ENCODE results near the gene SEMA6C. TPM values are rescaled to one million over a fixed set of nuclear protein-coding genes. Genes with fewer than 3 reads are reported as not detected.
A peak's percentile ranks its signal among the peaks of the same experiment; 100 is the strongest.

Gene SEMA6C
- total and polyA plus RNA-seq, 4 donors, result 1.4 to 1.5 (median 1.4) TPM

- H3K27me3 ChIP-seq (ENCODE audit: control insufficient read depth in 4 of 4, insufficient read depth in 4 of 4, low read length in 3 of 4), result no peaks in the 10 kb centered on the region
- no peak overlapping the region for H3K27ac ChIP-seq (ENCODE audit: low read depth in 1 of 2, low read length in 2 of 2)
- no peak overlapping the region for H3K4me3 ChIP-seq (ENCODE audit: low read depth in 1 of 3, low read length in 3 of 3)
- H3K4me1 ChIP-seq (ENCODE audit: control insufficient read depth in 4 of 4, insufficient read depth in 4 of 4, low read length in 3 of 4), result no peaks in the 10 kb centered on the region
- 81% methylated on average over 74 of the region's 74 CpGs for WGBS
- peaks cover 0 to 10% (median 4%) of the 10 kb centered on the region in 4 donors for H3K36me3 ChIP-seq (ENCODE audit: control insufficient read depth in 4 of 4, insufficient read depth in 3 of 4, low read depth in 1 of 4, low read length in 3 of 4)
- TF ChIP-seq RAD21 (IDR thresholded peaks at IDR 0.05) (no peak), MAX (IDR thresholded peaks at IDR 0.05) (no peak), RXRA (IDR thresholded peaks at IDR 0.05) (no peak), EGR1 (IDR thresholded peaks at IDR 0.05; ENCODE audit: low read depth in 2 of 2) (no peak), REST (IDR thresholded peaks at IDR 0.05) (no peak)
- no peak for DNase-seq (ENCODE audit: low spot score)
- H3K9me3 ChIP-seq (ENCODE audit: control insufficient read depth in 4 of 4, low read length in 3 of 4), result no peaks in the 10 kb centered on the region
- no peak overlapping the region for H3K9ac ChIP-seq (ENCODE audit: low read depth in 1 of 2, low read length in 2 of 2)
Measured at GRCh38 chr1:151132335-151133017, 14.0 kb downstream of the SEMA6C start.

GRCh38 chr1:151131701-151132334 lies 14.6 kb downstream of the SEMA6C start:
- H3K27ac ChIP-seq (ENCODE audit: low read depth in 1 of 2, low read length in 2 of 2), result no peak overlapping the region
- no peaks in the 10 kb centered on the region for H3K4me1 ChIP-seq (ENCODE audit: control insufficient read depth in 4 of 4, insufficient read depth in 4 of 4, low read length in 3 of 4)
- H3K36me3 ChIP-seq (ENCODE audit: control insufficient read depth in 4 of 4, insufficient read depth in 3 of 4, low read depth in 1 of 4, low read length in 3 of 4), result peaks cover 0 to 10% (median 4%) of the 10 kb centered on the region in 4 donors
- no peak for TF ChIP-seq ATF3 (IDR thresholded peaks at IDR 0.05)
- 47% methylated on average over 39 of the region's 39 CpGs for WGBS
- H3K9ac ChIP-seq (ENCODE audit: low read depth in 1 of 2, low read length in 2 of 2), result peak overlapping the region in 1 of 2 donors; percentile 11
- peak overlapping the region in 1 of 3 donors; percentile 31 for H3K4me3 ChIP-seq (ENCODE audit: low read depth in 1 of 3, low read length in 3 of 3)
- DNase-seq (ENCODE audit: low spot score), result no peak
- no peaks in the 10 kb centered on the region for H3K9me3 ChIP-seq (ENCODE audit: control insufficient read depth in 4 of 4, low read length in 3 of 4)
- no peaks in the 10 kb centered on the region for H3K27me3 ChIP-seq (ENCODE audit: control insufficient read depth in 4 of 4, insufficient read depth in 4 of 4, low read length in 3 of 4)

GRCh38 chr1:151130987-151131586 lies 15.3 kb downstream of the SEMA6C start:
- DNase-seq (ENCODE audit: low spot score), result peak; percentile 82
- Histone ChIP-seq H3K36me3 (ENCODE audit: control insufficient read depth in 4 of 4, insufficient read depth in 3 of 4, low read depth in 1 of 4, low read length in 3 of 4) (peaks cover 0 to 2% (median 1%) of the 10 kb centered on the region in 4 donors), H3K9ac (ENCODE audit: low read depth in 1 of 2, low read length in 2 of 2) (peak overlapping the region; percentile 11 to 70), H3K4me3 (ENCODE audit: low read depth in 1 of 3, low read length in 3 of 3) (peak overlapping the region in 1 of 3 donors; percentile 31), H3K27ac (ENCODE audit: low read depth in 1 of 2, low read length in 2 of 2) (no peak overlapping the region), H3K27me3 (ENCODE audit: control insufficient read depth in 4 of 4, insufficient read depth in 4 of 4, low read length in 3 of 4) (no peaks in the 10 kb centered on the region), H3K4me1 (ENCODE audit: control insufficient read depth in 4 of 4, insufficient read depth in 4 of 4, low read length in 3 of 4) (no peaks in the 10 kb centered on the region), H3K9me3 (ENCODE audit: control insufficient read depth in 4 of 4, low read length in 3 of 4) (no peaks in the 10 kb centered on the region)
- 18% methylated on average over 45 of the region's 45 CpGs for WGBS
- TF ChIP-seq HNF4A (conservative IDR thresholded peaks at IDR 0.05), result no peak
- TF ChIP-seq SP1 (IDR thresholded peaks at IDR 0.05), result peak; percentile 57
- TF ChIP-seq FOXA2 (IDR thresholded peaks at IDR 0.05), result no peak

Data from liver (tissue), 9 donors.